D721Med (cell line): ENCODE results near the gene EXT2.

ENCODE experiments used
- DNase-seq: peaks from one replicate; pipeline ENCODE4 v3.0.0; 2011; ENCODE audit warnings: low spot score; ENCODE audit not compliant: insufficient read length
- FAIRE-seq: peaks from 2 replicates; lab custom pipeline; 2011; peaks lifted over from hg19 to GRCh38; lab: Jason Lieb, UNC
- TF ChIP-seq, protein P1 (sequence below): IDR thresholded peaks from 2 replicates; pipeline ENCODE4 v1.5.1; 2012; ENCODE audit warnings: mild to moderate bottlenecking, control low read depth; ENCODE audit not compliant: insufficient read depth; ENCODE audit errors: missing control alignments

EXT2 gene

DNA sequence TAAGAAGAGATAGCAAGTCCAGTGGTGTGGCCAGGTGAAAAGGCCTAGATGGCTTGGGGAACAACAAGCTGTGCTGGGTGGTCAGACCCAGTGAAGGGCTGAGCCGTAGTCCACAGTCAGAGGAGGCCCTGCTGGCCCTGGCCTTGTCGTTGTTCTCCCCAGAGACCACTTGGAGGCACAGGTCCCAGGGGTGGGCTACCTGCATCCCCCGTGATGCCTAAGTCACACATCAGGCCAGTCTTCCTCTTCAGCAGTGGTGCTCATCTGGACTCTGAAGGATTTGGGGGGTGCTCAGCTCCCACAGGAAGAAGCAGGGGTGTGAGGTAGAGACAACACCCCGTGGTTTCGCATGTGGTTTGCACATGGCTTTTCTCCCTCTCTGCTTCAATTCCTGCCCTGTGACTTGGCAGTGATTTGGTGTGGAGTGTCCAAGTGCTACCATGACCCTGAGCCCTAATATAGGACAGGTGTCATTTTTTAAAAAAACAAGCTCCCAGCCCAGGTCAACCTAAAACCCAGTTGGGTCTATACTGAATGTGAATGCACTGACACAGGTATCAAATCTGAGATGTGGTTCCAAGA is 163.5 kb downstream of the EXT2 start:
- no peak for FAIRE-seq
- TF ChIP-seq, protein P1, sequence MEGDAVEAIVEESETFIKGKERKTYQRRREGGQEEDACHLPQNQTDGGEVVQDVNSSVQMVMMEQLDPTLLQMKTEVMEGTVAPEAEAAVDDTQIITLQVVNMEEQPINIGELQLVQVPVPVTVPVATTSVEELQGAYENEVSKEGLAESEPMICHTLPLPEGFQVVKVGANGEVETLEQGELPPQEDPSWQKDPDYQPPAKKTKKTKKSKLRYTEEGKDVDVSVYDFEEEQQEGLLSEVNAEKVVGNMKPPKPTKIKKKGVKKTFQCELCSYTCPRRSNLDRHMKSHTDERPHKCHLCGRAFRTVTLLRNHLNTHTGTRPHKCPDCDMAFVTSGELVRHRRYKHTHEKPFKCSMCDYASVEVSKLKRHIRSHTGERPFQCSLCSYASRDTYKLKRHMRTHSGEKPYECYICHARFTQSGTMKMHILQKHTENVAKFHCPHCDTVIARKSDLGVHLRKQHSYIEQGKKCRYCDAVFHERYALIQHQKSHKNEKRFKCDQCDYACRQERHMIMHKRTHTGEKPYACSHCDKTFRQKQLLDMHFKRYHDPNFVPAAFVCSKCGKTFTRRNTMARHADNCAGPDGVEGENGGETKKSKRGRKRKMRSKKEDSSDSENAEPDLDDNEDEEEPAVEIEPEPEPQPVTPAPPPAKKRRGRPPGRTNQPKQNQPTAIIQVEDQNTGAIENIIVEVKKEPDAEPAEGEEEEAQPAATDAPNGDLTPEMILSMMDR = no peak
- DNase-seq = no peak

DNA sequence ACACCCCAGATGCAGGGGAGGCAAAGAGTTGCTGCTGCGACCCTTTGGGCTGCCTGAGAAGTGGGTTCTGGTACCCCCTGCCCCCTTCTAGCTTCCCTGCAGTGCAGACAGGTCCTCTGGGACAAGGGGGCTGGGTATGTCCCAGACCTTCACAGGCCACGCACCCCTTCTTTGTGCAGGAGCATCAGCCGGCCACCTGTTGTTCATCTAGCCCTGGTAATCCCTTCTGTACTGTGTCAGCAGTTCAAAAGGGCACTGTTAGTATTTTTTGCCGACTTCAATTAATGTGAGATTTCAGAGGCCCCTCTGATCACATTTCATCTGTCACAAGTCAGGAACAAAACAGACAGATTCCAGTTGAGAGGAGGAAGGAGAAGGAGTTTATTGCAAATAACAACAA is 164.6 kb downstream of the EXT2 start:
- DNase-seq = no peak
- FAIRE-seq = no peak
- TF ChIP-seq, protein P1 = no peak

DNA sequence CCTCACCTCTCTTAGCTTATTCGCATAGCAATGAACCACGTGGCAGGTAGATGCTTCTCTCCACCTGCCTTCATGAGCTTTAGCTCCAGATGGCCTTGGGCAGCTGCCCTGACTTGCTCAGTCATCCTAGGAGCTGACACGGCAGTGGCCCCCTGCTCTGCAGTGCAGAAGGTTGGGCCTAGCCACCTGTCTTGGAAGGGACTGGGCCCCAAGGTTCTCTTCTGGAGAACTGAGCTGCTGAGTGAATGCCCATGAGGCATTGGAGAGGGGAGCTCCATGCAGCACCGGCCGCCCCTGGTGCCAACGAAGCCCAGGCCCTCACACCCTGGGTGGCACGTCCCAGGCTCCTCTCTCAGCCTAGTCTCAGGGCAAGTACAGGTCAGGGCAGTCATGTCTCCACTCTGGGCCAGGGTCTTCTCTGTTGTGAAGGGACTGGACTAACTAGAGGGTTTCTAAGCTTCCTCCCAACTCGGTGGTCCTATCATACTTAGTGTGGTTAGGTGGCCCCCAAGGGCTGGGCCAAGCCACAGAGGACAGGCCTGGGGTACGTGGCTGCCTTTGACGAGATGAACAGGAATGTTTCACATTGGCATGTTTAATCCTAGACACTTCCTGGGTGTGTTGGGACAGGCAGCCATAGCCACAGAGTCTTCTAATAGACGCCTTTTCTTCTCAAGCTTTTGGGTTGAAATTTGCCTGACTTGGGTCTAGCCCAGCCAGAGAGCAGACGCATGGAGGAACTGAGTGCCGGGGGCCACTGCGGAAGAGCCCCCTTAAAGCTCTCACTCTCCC is 166.5 kb downstream of the EXT2 start:
- DNase-seq = no peak
- no peak for FAIRE-seq
- TF ChIP-seq, protein P1 = no peak

DNA sequence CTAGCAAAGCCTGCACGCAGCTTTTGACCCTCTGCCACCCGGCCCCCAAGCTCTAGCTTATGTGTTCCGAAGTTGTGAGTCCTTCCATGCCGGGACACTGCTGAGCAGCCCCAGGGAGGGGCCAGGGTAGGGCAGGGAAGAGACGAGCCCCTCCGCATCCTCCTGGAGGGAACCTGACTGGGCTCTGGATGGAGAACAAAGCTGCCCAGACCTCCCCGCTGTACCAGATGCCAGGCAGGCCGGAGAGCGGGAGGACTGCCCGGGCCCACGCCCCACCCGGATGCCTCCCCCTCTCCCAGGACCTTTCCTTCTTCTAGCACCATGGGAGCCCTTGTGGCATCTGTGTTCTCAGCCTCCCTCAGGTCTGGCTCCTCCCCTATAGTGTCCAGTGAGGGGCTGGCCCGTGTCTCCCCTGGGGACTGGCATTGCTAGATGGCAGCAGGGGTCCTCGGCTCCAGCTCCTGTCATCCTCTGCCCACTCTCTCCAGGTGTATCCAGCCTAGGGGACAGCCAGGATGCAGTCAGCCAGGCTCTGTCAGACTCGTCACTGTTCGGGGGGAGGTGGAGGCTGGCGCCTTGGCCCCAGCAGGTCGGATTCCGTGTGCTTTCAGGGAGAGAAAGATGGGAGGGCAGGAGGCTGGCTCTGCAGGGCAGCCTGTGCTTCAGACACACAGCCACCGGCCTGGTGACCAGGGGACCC is 168.4 kb downstream of the EXT2 start:
- no peak for FAIRE-seq
- DNase-seq = no peak
- TF ChIP-seq, protein P1 = no peak

DNA sequence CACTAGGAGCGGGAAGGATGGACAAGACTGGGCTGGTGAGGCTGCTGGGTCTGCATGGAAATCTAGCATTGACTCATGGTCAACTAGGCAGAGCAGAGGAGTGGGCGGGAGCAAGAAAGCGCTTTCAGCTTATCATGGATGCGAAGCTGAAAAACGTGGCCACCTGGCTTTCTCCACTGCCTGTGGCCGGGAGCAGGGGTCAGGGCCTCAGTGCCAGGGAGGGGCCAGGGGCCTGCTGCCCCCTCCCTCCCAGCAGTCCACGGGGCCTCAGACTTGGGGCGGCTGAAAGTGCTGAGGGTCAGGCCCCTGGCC is 168.9 kb downstream of the EXT2 start:
- FAIRE-seq = no peak
- TF ChIP-seq, protein P1 = no peak

DNA sequence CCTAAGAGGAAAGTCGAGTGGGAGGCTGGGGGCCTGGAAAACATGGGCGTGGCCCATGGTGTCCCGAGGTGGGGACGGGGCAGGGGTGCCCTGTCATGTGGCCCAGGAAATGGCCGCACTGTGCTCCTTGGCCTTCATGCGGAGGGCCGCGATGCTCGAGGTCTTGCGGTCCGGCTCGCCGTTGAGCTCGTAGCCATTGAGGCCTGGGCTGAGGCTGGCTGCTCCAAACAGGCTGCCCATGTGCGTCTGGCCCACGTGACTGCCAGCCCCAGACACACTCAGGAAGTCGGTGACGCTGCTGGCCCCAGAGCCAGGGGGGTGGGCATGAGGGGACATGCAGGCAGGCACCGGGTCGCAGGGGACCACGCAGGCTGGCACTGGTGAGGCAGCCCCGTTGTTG is 169.3 kb downstream of the EXT2 start:
- DNase-seq = no peak
- TF ChIP-seq, protein P1 = no peak
- FAIRE-seq = no peak

More for the DNA sequence above, 168.9 kb downstream of the EXT2 start:
- no peak for DNase-seq
